ENCODE data around the gene P4HB.

Gene P4HB

DNA sequence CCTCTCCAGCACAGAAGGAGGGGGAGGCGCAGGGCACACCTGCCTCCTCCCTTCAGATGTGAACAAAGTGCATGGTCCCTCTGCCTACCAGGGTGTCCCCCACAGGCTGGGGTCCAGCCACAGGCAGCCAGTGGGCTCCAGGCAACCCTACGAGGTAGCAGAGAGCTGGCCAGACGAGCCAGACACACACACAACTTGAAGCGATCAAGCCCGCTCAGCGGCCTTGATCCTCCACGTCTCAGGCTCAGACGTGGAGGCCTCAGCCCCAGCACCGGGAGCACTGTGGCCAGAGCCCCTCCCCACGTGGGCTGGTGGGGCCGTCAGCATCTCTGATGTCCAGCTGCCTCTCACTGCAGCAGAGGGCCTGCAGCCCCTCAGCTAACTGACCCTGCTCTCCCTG, 35.7 kb downstream of the P4HB start:
- DNase-seq: no peak

GRCh38 chr17:81823820-81824550, 36.4 kb downstream of the P4HB start:
- DNase-seq: no peak

- no peak for DNase-seq
Measured at GRCh38 chr17:81822996-81823819, 37.1 kb downstream of the P4HB start.

GRCh38 chr17:81822312-81822637, 38.1 kb downstream of the P4HB start:
- DNase-seq: no peak

- DNase-seq: no peak
Measured at GRCh38 chr17:81821603-81822311, 38.6 kb downstream of the P4HB start.

GRCh38 chr17:81821147-81821546, 39.2 kb downstream of the P4HB start:
- no peak for DNase-seq

GRCh38 chr17:81819708-81820107, 40.6 kb downstream of the P4HB start:
- no peak for DNase-seq

DNA sequence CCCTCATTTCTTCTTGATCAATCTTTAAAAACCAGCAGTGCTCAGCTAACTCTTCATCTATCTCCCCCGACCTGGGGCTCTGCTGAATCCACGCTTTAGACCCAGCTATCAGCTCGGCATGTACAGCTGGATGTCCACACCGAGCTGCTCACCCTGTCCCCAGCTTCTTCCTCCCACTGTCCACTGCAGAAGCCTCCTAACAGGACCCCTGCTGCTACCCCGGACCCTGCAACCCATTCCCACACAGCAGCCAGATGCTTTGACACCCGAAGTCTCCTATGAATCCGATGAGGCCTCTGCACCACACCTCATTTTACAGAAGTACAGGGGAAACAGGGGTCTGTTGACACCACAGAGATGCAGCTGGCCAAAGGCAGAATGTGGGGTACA, 42.6 kb downstream of the P4HB start:
- no peak for DNase-seq

- no peak for DNase-seq
Measured at GRCh38 chr17:81815646-81815986, 44.7 kb downstream of the P4HB start.

DNA sequence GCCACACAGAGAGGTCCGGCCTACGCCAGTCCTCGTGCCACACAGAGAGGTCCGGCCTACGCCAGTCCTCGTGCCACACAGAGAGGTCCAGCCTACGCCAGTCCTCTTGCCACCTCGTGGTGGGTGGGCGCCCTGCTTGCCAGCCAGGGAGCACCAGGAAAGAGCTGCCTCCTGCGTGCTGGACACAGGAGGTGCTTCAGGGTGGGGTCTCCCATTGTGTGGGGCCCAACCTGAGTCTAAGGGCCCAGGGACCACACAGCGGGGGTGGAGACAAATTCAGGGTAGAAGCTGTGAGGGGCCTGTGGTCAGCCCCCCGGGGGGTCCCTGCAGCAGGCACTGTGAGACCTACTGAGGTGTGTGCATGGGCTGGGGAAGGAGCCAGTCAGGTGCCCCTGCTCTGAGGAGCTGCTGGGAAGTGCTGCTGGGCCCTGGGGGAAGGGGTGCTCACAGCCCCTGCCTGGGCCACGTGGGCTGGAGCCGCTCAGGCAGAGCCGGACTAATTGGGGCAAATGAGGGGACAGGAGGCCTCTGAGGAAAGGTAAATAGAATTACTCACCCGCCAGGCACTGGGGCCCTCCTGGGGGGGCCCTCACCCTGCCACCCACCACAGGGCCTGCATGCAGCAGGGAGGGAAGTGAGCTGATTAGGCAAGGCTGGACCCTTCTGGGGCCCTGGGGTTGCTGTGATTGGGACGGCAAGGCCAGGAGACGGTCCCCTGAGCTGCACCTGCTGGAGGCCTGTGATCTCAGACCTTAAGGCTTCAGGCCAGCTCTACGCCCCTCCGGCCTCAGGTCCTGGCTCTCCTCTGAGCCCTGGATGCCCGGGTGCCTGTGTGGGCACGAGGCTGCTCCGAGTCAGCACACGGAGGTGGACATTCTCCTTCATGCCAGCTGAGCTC, 45.3 kb downstream of the P4HB start:
- no peak for DNase-seq

DNA sequence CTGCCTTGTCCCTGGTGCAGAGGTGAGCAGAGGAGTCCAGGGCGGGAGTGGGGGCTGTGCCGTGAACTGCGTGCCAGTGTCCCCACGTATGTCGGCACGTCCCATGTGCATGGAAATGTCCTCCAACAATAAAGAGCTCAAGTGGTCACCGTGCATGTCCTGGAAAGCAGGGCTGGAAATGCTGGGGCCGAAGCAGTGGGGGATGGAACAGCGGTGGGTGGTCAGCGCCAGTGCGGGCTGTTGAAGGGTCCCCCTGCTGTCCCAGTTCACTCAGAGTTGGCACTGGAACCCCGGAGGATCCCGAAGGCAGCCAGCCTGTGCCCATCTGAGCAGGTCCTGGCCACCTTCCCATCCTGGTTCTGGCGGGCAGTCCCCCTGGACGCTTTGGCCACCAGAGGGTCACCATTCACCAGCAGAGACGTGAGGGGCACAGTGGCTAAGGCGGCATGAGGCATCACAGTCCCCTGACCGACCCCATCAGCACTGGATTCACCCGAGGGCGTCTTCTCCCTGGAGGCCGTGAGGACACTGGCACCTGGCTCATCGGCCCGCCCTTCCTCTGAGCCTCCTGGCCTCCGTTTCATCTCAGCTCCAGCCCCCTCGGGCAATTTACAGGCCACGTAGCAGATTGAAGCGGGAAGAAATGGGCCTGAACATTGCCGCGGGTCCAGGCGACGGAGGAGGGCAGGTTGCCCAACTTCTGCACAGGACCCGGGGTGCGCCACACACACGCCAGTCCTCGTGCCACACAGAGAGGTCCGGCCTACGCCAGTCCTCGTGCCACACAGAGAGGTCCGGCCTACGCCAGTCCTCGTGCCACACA, 46.3 kb downstream of the P4HB start:
- no peak for DNase-seq

GRCh38 chr17:81813371-81813684, 47.0 kb downstream of the P4HB start:
- no peak for DNase-seq

GRCh38 chr17:81812571-81813370, 47.6 kb downstream of the P4HB start:
- no peak for DNase-seq

DNA sequence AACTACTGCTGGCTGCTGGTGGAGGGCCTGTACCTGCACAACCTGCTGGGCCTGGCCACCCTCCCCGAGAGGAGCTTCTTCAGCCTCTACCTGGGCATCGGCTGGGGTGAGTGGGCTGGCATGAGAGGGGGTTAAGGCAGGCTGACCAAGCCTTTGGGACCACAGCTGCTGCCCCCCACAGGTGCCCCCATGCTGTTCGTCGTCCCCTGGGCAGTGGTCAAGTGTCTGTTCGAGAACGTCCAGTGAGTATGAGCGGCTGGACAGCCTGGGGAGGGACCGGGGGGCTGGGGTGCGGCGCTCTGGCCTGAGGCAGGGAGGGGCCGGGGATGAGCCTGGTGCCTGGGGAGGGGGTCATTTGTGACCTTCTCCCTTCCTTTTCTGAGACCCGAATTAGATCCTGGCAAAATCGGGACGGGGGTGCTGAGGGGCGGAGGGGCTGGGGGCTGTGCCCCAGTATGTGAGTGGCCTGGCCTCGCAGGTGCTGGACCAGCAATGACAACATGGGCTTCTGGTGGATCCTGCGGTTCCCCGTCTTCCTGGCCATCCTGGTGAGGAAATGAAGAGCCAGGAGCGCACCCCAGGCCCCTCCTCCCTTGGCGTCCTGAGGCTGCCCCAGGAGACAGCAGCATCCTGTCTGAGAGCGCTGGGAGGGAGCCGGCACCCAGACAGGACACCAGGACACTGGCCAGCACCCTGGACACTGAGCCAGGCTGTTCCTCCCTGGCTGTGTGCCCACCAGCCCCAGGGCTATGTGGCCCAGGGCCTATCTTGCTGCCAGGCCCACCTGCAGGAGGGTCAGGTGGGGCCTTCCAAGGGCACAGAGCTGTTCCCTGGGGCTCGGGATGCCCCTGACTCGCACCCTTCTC, 48.4 kb downstream of the P4HB start:
- DNase-seq: no peak

DNA sequence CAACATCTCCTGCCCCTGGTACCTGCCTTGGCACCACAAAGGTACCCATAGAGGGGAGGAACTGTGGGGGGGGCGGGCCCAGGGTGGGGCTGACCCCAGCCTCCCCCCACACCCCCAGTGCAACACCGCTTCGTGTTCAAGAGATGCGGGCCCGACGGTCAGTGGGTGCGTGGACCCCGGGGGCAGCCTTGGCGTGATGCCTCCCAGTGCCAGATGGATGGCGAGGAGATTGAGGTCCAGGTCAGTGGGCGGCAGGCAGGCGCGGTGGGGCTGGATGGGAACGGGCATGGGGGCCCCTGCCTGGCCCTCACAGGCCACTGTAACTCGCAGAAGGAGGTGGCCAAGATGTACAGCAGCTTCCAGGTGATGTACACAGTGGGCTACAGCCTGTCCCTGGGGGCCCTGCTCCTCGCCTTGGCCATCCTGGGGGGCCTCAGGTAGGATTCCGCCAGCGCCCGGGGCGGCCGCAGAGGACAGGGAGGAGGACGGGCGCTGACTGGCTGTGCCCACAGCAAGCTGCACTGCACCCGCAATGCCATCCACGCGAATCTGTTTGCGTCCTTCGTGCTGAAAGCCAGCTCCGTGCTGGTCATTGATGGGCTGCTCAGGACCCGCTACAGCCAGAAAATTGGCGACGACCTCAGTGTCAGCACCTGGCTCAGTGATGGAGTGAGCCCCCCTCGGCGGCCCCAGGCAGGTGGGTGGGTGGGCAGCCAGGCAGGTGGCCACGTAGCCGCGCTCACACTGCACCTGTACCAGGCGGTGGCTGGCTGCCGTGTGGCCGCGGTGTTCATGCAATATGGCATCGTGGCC, 49.2 kb downstream of the P4HB start:
- no peak for DNase-seq

DNA sequence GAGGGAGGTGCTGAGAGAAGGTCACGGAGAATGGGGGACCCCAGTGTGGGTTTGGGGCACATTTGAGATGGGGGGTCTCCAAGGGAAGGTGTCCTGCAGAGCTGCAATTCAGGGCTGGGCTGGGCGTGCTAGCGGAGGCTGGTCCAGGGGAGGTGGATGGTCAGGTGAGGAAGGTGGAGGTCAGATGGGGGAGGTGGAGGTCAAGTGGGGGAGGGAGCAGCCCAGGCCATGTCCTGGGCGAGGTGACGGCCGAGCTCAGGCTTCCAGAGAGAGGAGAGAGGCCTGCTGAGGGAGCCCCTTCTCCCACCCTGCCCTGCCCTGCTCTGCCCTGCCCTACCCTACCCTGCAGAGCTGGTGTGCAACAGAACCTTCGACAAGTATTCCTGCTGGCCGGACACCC, 49.9 kb downstream of the P4HB start:
- DNase-seq: no peak

DNA sequence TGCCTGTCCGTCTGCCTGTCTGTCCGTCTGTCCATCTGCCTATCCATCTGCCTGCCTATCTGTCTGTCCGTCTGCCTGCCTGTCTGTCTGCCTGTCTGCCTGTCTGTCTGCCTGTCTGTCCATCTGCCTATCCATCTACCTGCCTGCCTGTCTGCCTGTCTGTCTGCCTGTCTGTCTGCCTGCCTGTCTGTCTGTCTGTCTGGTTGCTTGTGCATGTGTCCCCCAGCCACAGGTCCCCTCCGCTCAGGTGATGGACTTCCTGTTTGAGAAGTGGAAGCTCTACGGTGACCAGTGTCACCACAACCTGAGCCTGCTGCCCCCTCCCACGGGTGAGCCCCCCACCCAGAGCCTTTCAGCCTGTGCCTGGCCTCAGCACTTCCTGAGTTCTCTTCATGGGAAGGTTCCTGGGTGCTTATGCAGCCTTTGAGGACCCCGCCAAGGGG, 50.8 kb downstream of the P4HB start:
- no peak for DNase-seq

GRCh38 chr17:81808778-81809555, 51.4 kb downstream of the P4HB start:
- DNase-seq: no peak

GRCh38 chr17:81807839-81808238, 52.5 kb downstream of the P4HB start:
- no peak for DNase-seq

Data from activated CD8-positive, alpha-beta memory T cell treated with anti-CD3 and anti-CD28 coated beads, Interleukin-2, amount 50 U/mL, for 48 hours (primary cell).